Measurements from ENCODE around the gene SOS2.

Gene SOS2

GRCh38 chr14:50260072-50260471, 28.7 kb upstream of the SOS2 start:
- TF ChIP-seq CTCF (IDR thresholded peaks at IDR 0.05; ENCODE audit: low read depth, low read length, missing control alignments): no peak
- no peak overlapping the region for H3K4me3 ChIP-seq (ENCODE audit: low read depth, low read length)
- no peak for DNase-seq (ENCODE audit: low read depth)

DNA sequence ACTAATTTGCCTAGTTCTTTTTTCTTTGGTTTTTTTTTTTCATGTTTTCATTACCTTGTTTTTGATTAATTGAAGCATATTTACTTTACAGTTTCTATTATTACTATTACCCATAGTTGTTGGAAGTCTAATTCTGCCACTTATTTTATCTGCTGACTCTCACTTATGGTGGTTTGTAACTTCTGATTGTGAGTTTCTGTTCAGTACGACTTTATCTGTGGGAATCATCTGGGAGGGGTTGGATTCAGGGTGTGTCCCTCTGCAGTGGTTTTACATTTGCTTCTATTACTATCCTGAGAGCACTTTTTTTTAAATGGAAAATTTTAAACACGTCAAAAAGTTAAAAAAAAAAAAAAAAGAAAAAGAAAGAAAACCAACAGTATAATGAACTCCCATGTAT, 26.4 kb upstream of the SOS2 start:
- DNase-seq (ENCODE audit: low read depth): no peak
- no peak for TF ChIP-seq CTCF (IDR thresholded peaks at IDR 0.05; ENCODE audit: low read depth, low read length, missing control alignments)
- no peak overlapping the region for H3K4me3 ChIP-seq (ENCODE audit: low read depth, low read length)

DNA sequence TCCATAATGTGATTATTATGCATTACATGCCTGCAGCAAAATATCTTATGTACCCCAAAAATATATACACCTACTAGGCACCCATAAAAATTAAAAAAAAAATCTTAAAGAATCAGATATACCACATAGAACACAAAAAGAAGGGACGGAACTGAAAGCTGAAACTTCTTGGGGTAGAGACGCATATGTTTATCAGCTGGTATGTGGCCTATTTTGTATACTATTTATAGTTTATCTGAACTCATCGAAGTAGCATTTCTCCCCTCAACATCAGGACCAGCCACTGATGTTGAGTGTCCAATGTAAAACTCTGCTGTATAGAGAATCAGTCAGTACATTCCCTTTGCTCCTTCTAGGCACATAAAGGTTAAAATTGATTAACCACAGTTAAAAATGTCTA, 22.9 kb upstream of the SOS2 start:
- TF ChIP-seq CTCF (IDR thresholded peaks at IDR 0.05; ENCODE audit: low read depth, low read length, missing control alignments): no peak
- DNase-seq (ENCODE audit: low read depth): no peak
- H3K4me3 ChIP-seq (ENCODE audit: low read depth, low read length): no peak overlapping the region

DNA sequence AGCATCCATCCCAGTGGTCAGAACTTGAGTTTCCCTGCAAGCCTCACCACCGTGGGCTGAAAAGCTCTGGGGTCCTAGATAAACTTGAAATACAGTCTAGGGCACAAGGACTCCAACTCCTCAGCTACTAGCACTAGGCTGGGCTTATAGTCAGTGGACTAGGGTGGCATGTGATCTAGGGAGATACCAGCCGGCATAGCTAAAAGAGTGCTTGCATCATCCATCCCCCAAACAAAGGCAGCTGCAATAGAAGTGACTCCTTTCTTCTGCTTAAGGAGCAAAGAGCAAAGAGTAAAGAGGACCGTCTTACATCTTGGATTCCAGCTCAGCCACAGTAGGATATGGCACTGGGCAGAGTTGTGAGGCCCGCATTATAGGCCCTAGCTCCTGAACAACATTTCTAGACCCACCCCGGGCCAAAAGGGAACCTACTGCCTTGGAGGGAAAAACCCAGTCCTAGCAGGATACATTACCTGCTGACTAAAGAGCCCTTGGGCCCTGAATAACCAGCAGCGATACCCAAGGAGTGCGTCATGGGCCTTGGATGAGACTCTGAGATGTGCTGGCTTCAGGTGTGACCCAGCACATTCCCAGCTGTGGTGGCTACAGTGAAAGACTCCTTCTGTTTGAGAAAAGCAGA, 17.9 kb upstream of the SOS2 start:
- DNase-seq (ENCODE audit: low read depth): no peak
- no peak overlapping the region for H3K4me3 ChIP-seq (ENCODE audit: low read depth, low read length)
- no peak for TF ChIP-seq CTCF (IDR thresholded peaks at IDR 0.05; ENCODE audit: low read depth, low read length, missing control alignments)

DNA sequence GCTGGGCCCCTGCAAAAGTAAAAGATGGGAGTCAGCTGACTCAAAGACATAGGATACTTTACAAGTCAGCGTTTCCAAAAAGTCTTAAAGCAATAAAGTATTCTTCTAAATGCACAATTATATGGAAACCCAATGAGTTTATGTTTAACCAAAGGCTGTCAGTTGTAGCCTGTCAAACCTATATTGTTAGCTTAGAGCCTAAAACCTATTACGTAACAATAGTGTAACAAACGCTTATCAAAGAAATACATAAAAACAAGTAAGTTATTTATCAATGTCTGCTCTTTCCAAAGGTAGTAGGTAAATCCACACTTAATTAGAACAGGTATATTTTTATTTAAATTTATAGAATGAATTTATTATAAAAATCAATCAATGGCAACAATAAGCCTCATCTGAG, 15.9 kb upstream of the SOS2 start:
- TF ChIP-seq CTCF (IDR thresholded peaks at IDR 0.05; ENCODE audit: low read depth, low read length, missing control alignments): no peak
- H3K4me3 ChIP-seq (ENCODE audit: low read depth, low read length): no peak overlapping the region
- no peak for DNase-seq (ENCODE audit: low read depth)

DNA sequence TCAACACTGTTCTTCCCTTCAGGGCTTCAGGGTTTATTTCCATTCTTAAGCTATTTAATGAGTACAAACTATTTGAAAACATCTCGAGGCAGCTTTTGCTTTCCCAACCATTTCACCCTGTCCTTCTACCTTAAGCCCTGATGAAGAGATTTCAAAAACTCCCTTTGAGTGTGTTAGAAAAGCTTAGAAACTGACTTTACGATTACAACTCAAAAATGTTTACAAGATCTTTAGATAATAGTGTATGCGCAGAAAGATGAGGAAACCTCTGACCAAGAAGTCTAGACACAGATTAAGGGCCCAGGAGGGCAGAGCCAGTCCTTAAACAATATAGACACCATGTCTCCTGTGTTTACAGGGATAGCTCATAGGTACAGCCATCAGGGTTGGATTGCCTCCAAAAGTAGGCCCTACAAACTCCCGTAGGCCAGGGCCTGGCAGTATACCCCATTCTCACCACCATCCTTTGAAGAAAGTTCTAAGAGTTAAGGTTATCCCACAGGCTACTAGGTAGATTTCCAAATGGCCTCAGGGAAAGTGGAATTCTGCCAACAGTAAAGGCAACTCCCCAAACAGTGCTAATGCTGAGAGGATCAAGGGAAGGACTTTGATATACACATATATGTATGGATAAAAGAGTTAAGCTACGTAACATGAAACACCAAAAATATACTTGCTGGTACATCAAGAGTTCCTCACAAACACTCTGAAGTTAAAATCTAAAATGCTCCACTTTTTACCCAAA, 11.4 kb upstream of the SOS2 start:
- DNase-seq (ENCODE audit: low read depth): no peak
- TF ChIP-seq CTCF (IDR thresholded peaks at IDR 0.05; ENCODE audit: low read depth, low read length, missing control alignments): no peak

DNA sequence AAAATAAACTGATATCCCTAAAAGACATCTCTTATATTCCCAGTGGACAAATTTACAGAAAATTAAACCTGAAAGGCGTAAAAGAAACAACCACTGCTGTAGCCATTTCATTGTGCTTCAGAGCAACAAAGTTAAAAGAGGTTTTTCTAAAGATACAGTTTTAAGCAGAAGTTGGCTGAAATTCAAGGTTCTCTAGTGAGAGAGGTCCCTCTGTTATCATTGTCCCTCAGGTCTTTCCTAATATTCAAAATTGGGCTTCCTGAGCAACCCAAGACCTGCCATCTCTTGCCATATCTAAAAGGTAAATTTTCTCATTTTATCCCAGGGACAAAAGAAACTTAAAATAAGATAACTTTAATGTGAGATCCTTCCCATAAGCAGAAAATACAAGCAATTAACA, 10.7 kb upstream of the SOS2 start:
- TF ChIP-seq CTCF (IDR thresholded peaks at IDR 0.05; ENCODE audit: low read depth, low read length, missing control alignments): no peak
- H3K4me3 ChIP-seq (ENCODE audit: low read depth, low read length): no peak overlapping the region
- no peak for DNase-seq (ENCODE audit: low read depth)

More for the DNA sequence above, 11.4 kb upstream of the SOS2 start:
- no peak overlapping the region for H3K4me3 ChIP-seq (ENCODE audit: low read depth, low read length)

Measured in GM12864 (cell line).